C4-2B (cell line): Measurements from ENCODE around the gene PBRM1.

ENCODE experiments used
- H3K27ac ChIP-seq: fragments of 450-650 bp; 2 replicates; pipeline ENCODE4 v1.5.1; 2017
- ZFX ChIP-seq: fragments of 450-650 bp; IDR thresholded peaks from 2 replicates; pipeline ENCODE4 v1.6.1; 2017
- TF ChIP-seq, protein P1 (sequence below): fragments of 450-650 bp; conservative IDR thresholded peaks from 2 replicates; pipeline ENCODE4 v1.5.1; 2017; ENCODE audit warnings: mild to moderate bottlenecking

The PBRM1 gene

DNA sequence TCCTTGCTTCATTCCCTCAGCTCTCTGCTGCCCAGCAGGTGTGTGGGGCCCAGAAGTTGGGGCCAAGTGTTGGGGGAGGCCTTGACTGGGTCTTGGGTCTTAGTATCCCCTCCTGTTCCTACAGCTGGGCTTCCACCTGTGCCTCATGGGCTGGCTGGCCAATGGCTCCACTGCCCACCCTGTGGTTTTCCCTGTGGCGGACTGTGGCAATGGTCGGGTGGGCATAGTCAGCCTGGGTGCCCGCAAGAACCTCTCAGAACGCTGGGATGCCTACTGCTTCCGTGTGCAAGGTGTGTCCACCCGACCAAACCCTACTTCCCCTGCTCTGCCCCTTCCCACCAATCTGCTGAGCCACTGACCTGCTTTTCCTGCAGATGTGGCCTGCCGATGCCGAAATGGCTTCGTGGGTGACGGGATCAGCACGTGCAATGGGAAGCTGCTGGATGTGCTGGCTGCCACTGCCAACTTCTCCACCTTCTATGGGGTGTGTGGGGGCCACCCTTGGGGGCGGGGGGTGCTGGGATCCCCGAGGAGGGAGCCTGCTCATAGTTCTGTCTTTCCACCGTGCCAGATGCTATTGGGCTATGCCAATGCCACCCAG, 163.0 kb downstream of the PBRM1 start:
- TF ChIP-seq, protein P1, sequence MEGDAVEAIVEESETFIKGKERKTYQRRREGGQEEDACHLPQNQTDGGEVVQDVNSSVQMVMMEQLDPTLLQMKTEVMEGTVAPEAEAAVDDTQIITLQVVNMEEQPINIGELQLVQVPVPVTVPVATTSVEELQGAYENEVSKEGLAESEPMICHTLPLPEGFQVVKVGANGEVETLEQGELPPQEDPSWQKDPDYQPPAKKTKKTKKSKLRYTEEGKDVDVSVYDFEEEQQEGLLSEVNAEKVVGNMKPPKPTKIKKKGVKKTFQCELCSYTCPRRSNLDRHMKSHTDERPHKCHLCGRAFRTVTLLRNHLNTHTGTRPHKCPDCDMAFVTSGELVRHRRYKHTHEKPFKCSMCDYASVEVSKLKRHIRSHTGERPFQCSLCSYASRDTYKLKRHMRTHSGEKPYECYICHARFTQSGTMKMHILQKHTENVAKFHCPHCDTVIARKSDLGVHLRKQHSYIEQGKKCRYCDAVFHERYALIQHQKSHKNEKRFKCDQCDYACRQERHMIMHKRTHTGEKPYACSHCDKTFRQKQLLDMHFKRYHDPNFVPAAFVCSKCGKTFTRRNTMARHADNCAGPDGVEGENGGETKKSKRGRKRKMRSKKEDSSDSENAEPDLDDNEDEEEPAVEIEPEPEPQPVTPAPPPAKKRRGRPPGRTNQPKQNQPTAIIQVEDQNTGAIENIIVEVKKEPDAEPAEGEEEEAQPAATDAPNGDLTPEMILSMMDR, result no peak
- TF ChIP-seq ZFX, result no peak

DNA sequence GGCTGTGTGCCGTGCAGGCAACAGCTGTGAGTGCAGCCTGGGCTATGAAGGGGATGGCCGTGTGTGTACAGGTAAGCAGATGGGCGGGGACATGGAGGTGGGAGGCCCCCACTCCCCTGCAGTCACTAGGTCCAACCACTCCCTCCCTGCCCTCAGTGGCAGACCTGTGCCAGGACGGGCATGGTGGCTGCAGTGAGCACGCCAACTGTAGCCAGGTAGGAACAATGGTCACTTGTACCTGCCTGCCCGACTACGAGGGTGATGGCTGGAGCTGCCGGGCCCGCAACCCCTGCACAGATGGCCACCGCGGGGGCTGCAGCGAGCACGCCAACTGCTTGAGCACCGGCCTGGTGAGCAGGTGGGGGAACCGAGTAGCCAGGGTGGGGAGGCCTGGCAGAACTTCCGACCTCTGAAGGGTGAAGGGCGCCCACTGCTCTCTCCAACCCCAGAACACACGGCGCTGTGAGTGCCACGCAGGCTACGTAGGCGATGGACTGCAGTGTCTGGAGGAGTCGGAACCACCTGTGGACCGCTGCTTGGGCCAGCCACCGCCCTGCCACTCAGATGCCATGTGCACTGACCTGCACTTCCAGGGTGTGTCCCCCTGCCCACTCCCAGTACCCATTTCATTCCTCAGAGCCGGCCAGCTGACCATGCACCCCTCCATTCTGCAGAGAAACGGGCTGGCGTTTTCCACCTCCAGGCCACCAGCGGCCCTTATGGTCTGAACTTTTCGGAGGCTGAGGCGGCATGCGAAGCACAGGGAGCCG, 163.6 kb downstream of the PBRM1 start:
- TF ChIP-seq, protein P1, result no peak
- no peak overlapping the region for H3K27ac ChIP-seq

More for the DNA sequence above, 163.0 kb downstream of the PBRM1 start:
- no peak overlapping the region for H3K27ac ChIP-seq

DNA sequence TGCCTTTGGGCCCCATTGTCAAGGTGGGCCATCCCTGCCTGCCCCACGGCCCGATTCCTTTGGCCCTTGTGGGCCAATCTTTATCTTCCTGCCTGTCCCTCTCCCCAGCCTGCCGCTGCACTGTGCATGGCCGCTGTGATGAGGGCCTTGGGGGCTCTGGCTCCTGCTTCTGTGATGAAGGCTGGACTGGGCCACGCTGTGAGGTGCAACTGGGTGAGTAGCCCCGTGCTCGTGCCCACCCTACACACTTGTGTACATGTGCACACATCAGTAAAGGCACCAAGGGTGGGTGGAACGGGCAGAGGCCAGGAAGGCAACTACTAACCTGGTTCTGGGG, 164.3 kb downstream of the PBRM1 start:
- no peak overlapping the region for H3K27ac ChIP-seq
- TF ChIP-seq ZFX, result no peak
- TF ChIP-seq, protein P1, result no peak

DNA sequence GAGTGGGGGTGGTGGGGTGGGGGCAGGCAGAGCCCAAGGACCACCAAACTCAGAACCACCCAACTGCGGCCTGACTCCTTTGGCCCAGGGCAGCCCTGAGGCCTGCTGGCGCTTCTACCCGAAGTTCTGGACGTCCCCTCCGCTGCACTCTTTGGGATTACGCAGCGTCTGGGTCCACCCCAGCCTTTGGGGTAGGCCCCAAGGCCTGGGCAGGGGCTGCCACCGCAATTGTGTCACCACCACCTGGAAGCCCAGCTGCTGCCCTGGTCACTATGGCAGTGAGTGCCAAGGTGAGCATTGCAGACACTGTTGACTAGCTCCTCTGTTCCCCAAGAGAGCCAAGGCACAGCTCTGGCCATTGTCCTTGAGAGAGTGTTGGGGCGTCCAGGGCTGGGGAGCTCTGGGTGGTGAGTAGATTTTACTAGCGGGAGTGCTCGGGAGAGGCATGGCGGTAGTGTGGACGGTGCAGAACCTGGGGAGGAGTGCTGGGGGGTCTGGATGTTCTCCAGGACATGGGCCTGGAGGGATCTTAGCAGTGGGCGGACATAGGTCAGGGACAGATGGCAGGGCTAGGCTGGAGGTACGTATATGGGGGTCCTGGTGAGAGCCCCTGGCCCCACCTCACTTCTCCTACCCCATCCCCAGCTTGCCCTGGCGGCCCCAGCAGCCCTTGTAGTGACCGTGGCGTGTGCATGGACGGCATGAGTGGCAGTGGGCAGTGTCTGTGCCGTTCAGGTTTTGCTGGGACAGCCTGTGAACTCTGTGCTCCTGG, 164.8 kb downstream of the PBRM1 start:
- no peak overlapping the region for H3K27ac ChIP-seq
- TF ChIP-seq, protein P1, result no peak
- TF ChIP-seq ZFX, result no peak

DNA sequence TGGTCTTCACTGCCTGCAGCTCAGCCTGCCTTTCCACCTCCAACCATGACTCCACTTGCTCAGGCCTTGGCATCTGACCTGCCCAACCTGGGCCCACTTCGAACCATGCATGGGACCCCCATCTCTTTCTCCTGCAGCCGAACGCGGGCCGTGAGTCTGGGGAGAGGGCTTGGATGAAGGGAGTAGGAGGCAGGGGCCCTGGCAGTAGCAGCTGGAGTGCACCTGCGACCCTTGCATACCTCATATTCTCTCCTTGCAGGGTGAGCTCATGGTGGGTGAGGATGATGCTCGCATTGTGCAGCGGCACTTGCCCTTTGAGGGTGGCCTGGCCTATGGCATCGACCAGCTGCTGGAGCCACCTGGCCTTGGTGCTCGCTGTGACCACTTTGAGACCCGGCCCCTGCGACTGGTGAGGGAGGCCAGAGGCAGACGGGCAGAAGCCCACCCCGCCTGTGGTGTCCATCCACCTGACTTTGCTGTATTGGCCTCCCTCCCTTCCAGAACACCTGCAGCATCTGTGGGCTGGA, 165.5 kb downstream of the PBRM1 start:
- no peak for TF ChIP-seq ZFX
- TF ChIP-seq, protein P1, result no peak
- no peak overlapping the region for H3K27ac ChIP-seq

DNA sequence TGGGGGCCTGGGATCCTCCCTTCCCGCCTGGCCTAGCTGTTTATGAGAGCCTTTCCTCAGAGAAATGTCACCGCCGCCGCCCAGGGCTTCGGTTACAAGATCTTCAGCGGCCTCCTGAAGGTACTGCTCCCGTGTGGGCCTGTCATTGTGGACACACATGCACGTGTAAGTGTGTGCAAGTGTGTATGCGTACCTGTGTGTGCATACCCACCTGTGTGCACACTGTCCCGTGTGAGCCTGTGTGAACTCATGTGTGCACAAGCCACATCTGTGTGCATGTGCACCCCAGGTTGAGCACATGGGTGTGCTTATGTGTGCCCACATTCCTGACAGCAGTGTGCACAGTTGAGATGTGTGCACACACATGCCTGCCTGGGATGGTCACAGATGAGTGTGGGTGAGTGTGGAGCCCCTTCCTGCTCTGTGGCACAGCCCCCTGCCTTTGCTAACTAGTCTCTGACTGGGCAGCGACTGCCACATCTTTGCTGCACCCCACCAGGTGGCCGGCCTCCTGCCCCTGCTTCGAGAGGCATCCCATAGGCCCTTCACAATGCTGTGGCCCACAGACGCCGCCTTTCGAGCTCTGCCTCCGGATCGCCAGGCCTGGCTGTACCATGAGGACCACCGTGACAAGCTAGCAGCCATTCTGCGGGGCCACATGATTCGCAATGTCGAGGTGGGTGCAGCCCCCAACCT, 166.1 kb downstream of the PBRM1 start:
- TF ChIP-seq, protein P1, result no peak
- TF ChIP-seq ZFX, result no peak
- H3K27ac ChIP-seq, result no peak overlapping the region
